Calu3 (cell line): ENCODE data around the gene TAC3. TPM values are rescaled to one million over a fixed set of nuclear protein-coding genes. Genes with fewer than 3 reads are reported as not detected.

Source experiments
- BruUV-seq: library from RNA; stranded (reverse); fragments of 400-500 nt; replicated peaks from 2 replicates; lab custom pipeline; 2021; lab: Mats Ljungman, UMichigan
- CTCF ChIA-PET: fragments of 300-600 bp; sonication (Branson Sonifier 250); formaldehyde crosslinking; loops from one replicate; lab custom pipeline; 2022; ENCODE audit warnings: antibody characterized with exemption; lab: Charles Lee
- DNase-seq: peaks from one replicate; pipeline ENCODE4 v3.0.0; 2022
- H3K27ac Mint-ChIP-seq: one replicate; pipeline ENCODE4 v1.8.0; 2022; ENCODE audit warnings: mixed read lengths; ENCODE audit not compliant: unreplicated experiment
- H3K27me3 Mint-ChIP-seq: one replicate; pipeline ENCODE4 v1.8.0; 2022; ENCODE audit warnings: mixed read lengths; ENCODE audit not compliant: unreplicated experiment
- H3K36me3 Mint-ChIP-seq: one replicate; pipeline ENCODE4 v1.8.0; 2022; ENCODE audit warnings: mild to moderate bottlenecking, moderate library complexity, mixed read lengths; ENCODE audit not compliant: insufficient read depth, unreplicated experiment
- H3K4me1 Mint-ChIP-seq: one replicate; pipeline ENCODE4 v1.8.0; 2022; ENCODE audit warnings: mild to moderate bottlenecking, low read depth, mixed read lengths; ENCODE audit not compliant: unreplicated experiment
- H3K4me3 Mint-ChIP-seq: one replicate; pipeline ENCODE4 v1.8.0; 2022; ENCODE audit warnings: mild to moderate bottlenecking, low read depth, moderate library complexity, mixed read lengths; ENCODE audit not compliant: unreplicated experiment
- H3K9me3 Mint-ChIP-seq: one replicate; pipeline ENCODE4 v1.8.0; 2022; ENCODE audit warnings: low read depth, mixed read lengths; ENCODE audit not compliant: unreplicated experiment
- CTCF ChIP-seq: fragments of 200-600 bp; IDR thresholded peaks from one replicate; pipeline ENCODE4 v1.8.0; 2022; ENCODE audit warnings: antibody characterized with exemption; ENCODE audit not compliant: unreplicated experiment
- intact Hi-C: fragments of 100-400 bp; cut with micrococcal nuclease; formaldehyde crosslinking; loops from one replicate; pipeline ENCODE4 v1.10.0; 2022; ENCODE audit not compliant: unreplicated experiment
- total RNA-seq: library from RNA; stranded (reverse); gene quantifications from 2 replicates; pipeline ENCODE4 v1.2.3, GENCODE V29; 2022

The TAC3 gene
- total RNA-seq, 1 experiment from 2014 or later, result not detected

GRCh38 chr12:57046086-57046791, 29.9 kb upstream of the TAC3 start:
- DNase-seq, result no peak
- H3K4me3 Mint-ChIP-seq, result no peak overlapping the region
- no peak overlapping the region for H3K27ac Mint-ChIP-seq
- H3K9me3 Mint-ChIP-seq, result no peaks in the 10 kb centered on the region
- intact Hi-C loops, result no loop called here
- H3K27me3 Mint-ChIP-seq, result peaks cover 65% of the 10 kb centered on the region
- CTCF ChIA-PET, result no interaction called here
- peaks cover 16% of the 10 kb centered on the region for H3K4me1 Mint-ChIP-seq
- TF ChIP-seq CTCF, result no peak
- BruUV-seq, result no TSS peak
- H3K36me3 Mint-ChIP-seq, result no peaks in the 10 kb centered on the region

GRCh38 chr12:57044889-57045288, 28.6 kb upstream of the TAC3 start:
- Mint-ChIP-seq H3K36me3 (no peaks in the 10 kb centered on the region), H3K27me3 (peaks cover 78% of the 10 kb centered on the region), H3K4me1 (peaks cover 16% of the 10 kb centered on the region), H3K4me3 (no peak overlapping the region), H3K27ac (no peak overlapping the region), H3K9me3 (no peaks in the 10 kb centered on the region)
- no TSS peak for BruUV-seq
- DNase-seq, result no peak
- CTCF ChIA-PET, result no interaction called here
- intact Hi-C loops, result no loop called here
- no peak for TF ChIP-seq CTCF

GRCh38 chr12:57044468-57044867, 28.1 kb upstream of the TAC3 start:
- H3K27ac Mint-ChIP-seq, result no peak overlapping the region
- peaks cover 12% of the 10 kb centered on the region for H3K4me1 Mint-ChIP-seq
- no peak for DNase-seq
- peaks cover 83% of the 10 kb centered on the region for H3K27me3 Mint-ChIP-seq
- H3K9me3 Mint-ChIP-seq, result no peaks in the 10 kb centered on the region
- no peaks in the 10 kb centered on the region for H3K36me3 Mint-ChIP-seq
- CTCF ChIA-PET, result interaction anchor here (1.3 kb wide), 1 partner anchor 68 kb away, joined by 3 read pairs; no protein-coding TSS in a partner anchor
- H3K4me3 Mint-ChIP-seq, result no peak overlapping the region
- no peak for TF ChIP-seq CTCF
- BruUV-seq, result no TSS peak
- intact Hi-C loops, result no loop called here

- CTCF ChIA-PET, result no interaction called here
- Mint-ChIP-seq H3K27ac (no peak overlapping the region), H3K4me1 (no peaks in the 10 kb centered on the region), H3K36me3 (no peaks in the 10 kb centered on the region), H3K9me3 (no peaks in the 10 kb centered on the region), H3K27me3 (peaks cover 100% of the 10 kb centered on the region), H3K4me3 (no peak overlapping the region)
- TF ChIP-seq CTCF, result no peak
- no TSS peak for BruUV-seq
- intact Hi-C loops, result no loop called here
- no peak for DNase-seq
Observed at GRCh38 chr12:57042695-57043094, 26.4 kb upstream of the TAC3 start.
